ENCODE data around the gene R3HDM4. TPM values are rescaled to one million over a fixed set of nuclear protein-coding genes. Genes with fewer than 3 reads are reported as not detected.
"Not testable (repeated sequence)": the region's sequence is repeated elsewhere in the genome, so short reads cannot be mapped to it uniquely, and the experiment has no call there.

Gene R3HDM4
- total RNA-seq, 1 experiment from 2014 or later = 55.8 TPM

- Histone ChIP-seq H3K27ac (no peak overlapping the region), H3F3A (ENCODE audit: insufficient read depth, low read depth) (peaks cover 24% of the 10 kb centered on the region; the same call in 1 of the 2 replicates), H3K9me2 (ENCODE audit: insufficient read depth) (no peaks in the 10 kb centered on the region), H3K4me1 (replicated peaks; ENCODE audit: insufficient read depth) (peaks cover 5% of the 10 kb centered on the region; the same call in 1 of the 2 replicates), H4K20me1 (ENCODE audit: insufficient read depth) (no peaks in the 10 kb centered on the region; the same call in 1 of the 2 replicates), H3K79me2 (ENCODE audit: low read depth) (no peaks in the 10 kb centered on the region), H2AFZ (no peak overlapping the region), H3K36me3 (ENCODE audit: low read depth) (no peaks in the 10 kb centered on the region), H3K9me3 (ENCODE audit: insufficient read depth, low read depth) (no peaks in the 10 kb centered on the region), H3K4me3 (no peak overlapping the region), H3K4me2 (peak overlapping the region; percentile 40), H3K27me3 (ENCODE audit: insufficient read depth, low read depth) (peaks cover 30% of the 10 kb centered on the region)
- intact Hi-C loops (cut with micrococcal nuclease; ENCODE audit: unreplicated experiment) = loop anchor here (10.0 kb wide), 1 partner anchor 134 kb away; the partner anchor contains the start of gene WDR18
- CTCF ChIA-PET = interaction anchor here (0.5 kb wide), 1 partner anchor 54 kb away, joined by 3 read pairs; no protein-coding TSS in a partner anchor
- POLR2A ChIA-PET (ENCODE audit: unreplicated experiment) = interaction anchor here (0.8 kb wide), 1 partner anchor 67 kb away, joined by 4 read pairs; no protein-coding TSS in a partner anchor
- TF ChIP-seq CTCF (conservative IDR thresholded peaks at IDR 0.05) (no peak), EZH2 (IDR thresholded peaks at IDR 0.05; ENCODE audit: low read depth) (no peak)
- no peak for DNase-seq
- no TSS peak for BruUV-seq (replicated peaks)
Observed at GRCh38 chr19:850979-851335, 62.1 kb downstream of the R3HDM4 start.

- Histone ChIP-seq H3F3A (ENCODE audit: insufficient read depth, low read depth) (peaks cover 26% of the 10 kb centered on the region; the same call in 1 of the 2 replicates), H3K9me2 (ENCODE audit: insufficient read depth) (no peaks in the 10 kb centered on the region), H3K9me3 (ENCODE audit: insufficient read depth, low read depth) (no peaks in the 10 kb centered on the region), H3K4me1 (replicated peaks; ENCODE audit: insufficient read depth) (peaks cover 5% of the 10 kb centered on the region; the same call in 1 of the 2 replicates), H3K27me3 (ENCODE audit: insufficient read depth, low read depth) (peaks cover 36% of the 10 kb centered on the region), H2AFZ (no peak overlapping the region), H3K79me2 (ENCODE audit: low read depth) (no peaks in the 10 kb centered on the region), H3K36me3 (ENCODE audit: low read depth) (no peaks in the 10 kb centered on the region), H4K20me1 (ENCODE audit: insufficient read depth) (no peaks in the 10 kb centered on the region; the same call in 1 of the 2 replicates), H3K4me2 (peak overlapping the region; percentile 40), H3K4me3 (no peak overlapping the region), H3K27ac (no peak overlapping the region)
- CTCF ChIA-PET = interaction anchor here (0.5 kb wide), 1 partner anchor 55 kb away, joined by 3 read pairs; no protein-coding TSS in a partner anchor
- POLR2A ChIA-PET (ENCODE audit: unreplicated experiment) = interaction anchor here (0.8 kb wide), 1 partner anchor 67 kb away, joined by 4 read pairs; no protein-coding TSS in a partner anchor
- BruUV-seq (replicated peaks) = no TSS peak
- TF ChIP-seq CTCF (conservative IDR thresholded peaks at IDR 0.05) (no peak), EZH2 (IDR thresholded peaks at IDR 0.05; ENCODE audit: low read depth) (no peak)
- intact Hi-C loops (cut with micrococcal nuclease; ENCODE audit: unreplicated experiment) = loop anchor here (10.0 kb wide), 1 partner anchor 134 kb away; the partner anchor contains the start of gene WDR18
- DNase-seq = peak; percentile 53 to 67
Observed at GRCh38 chr19:850221-850978, 62.6 kb downstream of the R3HDM4 start.

GRCh38 chr19:849195-849594, 63.8 kb downstream of the R3HDM4 start:
- H3K9me2 ChIP-seq (ENCODE audit: insufficient read depth); H3K79me2 ChIP-seq (ENCODE audit: low read depth); intact Hi-C loops (cut with micrococcal nuclease; ENCODE audit: unreplicated experiment); H3K27ac ChIP-seq; DNase-seq; H3K4me1 ChIP-seq (replicated peaks; ENCODE audit: insufficient read depth); CTCF ChIA-PET; H3K36me3 ChIP-seq (ENCODE audit: low read depth); H3K4me3 ChIP-seq; H2AFZ ChIP-seq; BruUV-seq (replicated peaks); POLR2A ChIA-PET (ENCODE audit: unreplicated experiment); H4K20me1 ChIP-seq (ENCODE audit: insufficient read depth); H3K9me3 ChIP-seq (ENCODE audit: insufficient read depth, low read depth); H3K4me2 ChIP-seq: not testable (repeated sequence)
- Histone ChIP-seq H3K27me3 (ENCODE audit: insufficient read depth, low read depth) (peaks cover 46% of the 10 kb centered on the region), H3F3A (ENCODE audit: insufficient read depth, low read depth) (peaks cover 31% of the 10 kb centered on the region; the same call in 1 of the 2 replicates)

Data from PC-9 (cell line).